DMS53 (cell line): ENCODE measurements around the gene LAMA1.
"Not testable (repeated sequence)": the region's sequence is repeated elsewhere in the genome, so short reads cannot be mapped to it uniquely, and the experiment has no call there.

Experiments
- DNase-seq: peaks from one replicate; lab custom pipeline; 2025; lab: John Stamatoyannopoulos, UW

Gene LAMA1

DNA sequence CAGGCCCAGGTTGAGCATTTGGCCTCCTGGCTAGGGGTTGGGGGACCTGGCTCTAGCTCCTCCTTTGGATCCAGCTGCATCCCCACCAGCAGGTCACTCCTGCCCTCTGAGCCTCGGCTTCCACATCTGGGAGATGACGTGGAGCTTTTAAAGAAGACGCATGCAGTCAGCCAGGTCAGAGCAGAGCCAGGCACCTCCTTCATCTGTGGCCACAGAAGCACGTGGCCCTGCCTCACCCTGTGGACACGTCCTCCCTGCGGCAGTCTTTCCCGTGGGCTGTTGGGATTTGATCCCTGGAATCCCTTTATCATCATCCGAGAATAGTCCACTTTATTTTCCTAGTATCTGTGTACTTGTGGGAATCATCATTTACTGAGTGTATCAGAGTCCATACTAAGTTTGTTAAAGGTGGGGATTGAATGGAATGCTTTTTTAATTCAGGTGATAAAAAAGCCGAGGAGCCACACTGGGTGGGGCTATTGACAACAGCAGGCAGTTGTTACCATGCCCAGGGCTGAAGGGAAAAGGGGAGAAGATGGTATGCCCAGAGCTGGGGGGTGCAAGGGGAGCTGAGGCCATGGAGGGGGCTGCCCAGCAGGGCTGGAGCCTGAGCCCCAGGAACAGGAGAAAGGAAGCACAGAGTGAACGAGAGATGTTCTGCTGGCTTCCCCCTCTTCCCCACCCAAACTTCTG is 170.1 kb downstream of the LAMA1 start:
- DNase-seq, result no peak

DNA sequence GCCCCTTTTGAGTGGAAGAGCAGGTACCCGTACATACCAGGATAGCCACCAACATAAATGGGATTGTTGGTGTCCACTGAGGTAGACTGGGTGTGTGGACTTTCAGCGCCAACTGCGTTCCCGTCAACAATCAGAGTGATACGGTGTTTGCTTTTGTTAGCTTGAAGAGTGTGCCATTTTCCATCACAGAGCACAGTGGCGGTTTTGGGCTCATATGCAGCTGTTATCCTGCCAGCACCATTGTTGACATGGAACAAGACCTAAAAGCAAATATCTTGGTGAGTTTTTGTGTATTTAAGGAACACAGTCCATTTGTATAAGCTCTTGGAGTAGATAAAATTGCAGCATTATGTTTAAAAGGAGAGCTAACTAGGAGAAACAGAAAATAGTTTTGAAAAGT is 174.5 kb downstream of the LAMA1 start:
- peak; percentile 72 for DNase-seq

DNA sequence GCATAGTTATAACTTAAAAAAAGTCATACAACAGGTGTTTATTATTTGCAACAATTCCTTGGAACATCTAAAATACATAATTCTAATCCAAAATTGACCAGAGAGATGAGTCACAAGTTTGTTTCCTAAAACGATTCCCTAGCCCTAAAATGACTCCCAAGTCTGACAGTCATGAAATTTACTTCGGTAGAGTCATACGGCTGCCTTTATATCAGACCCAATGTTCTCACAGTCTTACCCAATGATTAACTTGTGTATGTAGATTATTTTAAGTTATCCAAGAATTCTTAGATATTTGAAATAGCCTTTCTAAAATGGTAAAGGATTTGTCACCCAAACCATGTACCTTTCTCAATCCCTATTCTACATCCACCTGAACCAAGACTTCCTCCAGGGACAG is 174.9 kb downstream of the LAMA1 start:
- no peak for DNase-seq

DNA sequence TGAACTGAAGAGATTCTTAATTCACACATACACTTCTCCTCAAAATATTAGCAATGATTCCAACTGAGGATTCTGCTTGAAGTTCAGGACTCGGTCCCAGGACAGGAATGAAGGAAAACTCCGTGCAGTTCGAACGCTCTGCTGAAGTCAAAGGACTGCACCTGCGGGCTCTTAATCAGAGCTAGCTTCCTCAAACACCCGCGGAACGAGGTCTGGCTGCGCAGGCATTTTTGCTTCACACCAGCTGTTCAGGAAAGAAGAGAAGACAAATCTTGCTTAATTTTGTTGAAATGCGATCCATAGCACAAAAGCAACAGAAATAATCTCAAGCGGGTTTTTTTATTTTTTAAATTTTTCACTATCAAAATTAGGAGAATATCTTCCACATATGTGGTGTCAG is 175.6 kb downstream of the LAMA1 start:
- DNase-seq, result peak; percentile 58

DNA sequence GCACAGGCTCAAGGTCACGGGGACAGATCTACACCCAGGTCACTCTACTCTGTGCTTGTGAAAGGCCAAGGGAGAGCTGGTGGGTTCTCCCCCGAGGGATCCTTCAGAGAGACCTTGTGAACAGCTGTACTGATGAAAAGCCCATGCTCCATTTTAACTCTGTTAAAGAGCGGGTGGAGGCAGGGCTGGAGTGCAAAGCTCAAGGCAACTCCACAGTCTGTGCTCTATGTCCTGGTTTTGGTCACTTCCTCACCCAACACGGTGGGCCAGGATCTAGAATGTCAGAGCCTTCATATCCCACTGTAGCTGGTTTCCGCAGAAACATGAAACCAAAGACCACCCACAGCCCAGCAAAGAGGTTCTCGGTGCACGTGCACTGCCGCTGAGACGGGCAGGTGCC is 177.1 kb downstream of the LAMA1 start:
- no peak for DNase-seq

DNA sequence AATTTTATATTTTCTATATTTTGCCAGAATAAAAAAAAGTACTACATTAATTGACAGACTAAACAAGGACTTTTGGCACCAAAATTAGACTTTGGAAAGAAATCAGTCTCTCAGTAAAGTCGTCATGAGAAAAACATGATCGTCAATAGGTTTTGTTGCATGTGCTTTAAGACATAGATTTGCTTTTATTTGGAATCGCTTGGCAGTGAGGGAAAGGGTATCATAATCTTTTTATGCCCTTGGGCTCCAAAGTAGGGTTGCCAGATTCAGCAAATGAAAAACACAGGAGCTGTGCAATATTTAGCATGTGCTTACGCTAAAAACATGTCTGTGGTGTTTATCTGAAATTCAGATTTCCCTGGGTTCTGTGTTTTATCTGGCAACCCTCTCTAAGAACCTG is 177.6 kb downstream of the LAMA1 start:
- no peak for DNase-seq

DNA sequence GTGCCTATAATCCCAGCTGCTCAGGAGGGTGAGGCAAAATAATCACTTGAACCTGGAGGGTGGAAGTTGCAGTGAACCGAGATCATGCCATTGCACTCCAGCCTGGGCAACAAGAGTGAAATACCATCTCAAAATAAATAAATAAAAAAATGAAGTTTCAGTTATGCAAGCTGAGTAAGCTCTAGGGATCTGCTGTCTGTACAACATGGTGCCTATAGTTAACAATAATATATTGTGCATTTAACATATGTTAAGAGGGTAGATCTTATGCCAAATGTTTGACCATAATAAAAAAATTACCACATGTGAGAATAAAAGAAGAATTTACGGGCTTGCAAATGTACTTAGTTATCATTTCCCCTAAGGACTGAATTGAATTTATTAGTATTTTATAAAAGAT is 179.2 kb downstream of the LAMA1 start:
- not testable (repeated sequence) for DNase-seq

DNA sequence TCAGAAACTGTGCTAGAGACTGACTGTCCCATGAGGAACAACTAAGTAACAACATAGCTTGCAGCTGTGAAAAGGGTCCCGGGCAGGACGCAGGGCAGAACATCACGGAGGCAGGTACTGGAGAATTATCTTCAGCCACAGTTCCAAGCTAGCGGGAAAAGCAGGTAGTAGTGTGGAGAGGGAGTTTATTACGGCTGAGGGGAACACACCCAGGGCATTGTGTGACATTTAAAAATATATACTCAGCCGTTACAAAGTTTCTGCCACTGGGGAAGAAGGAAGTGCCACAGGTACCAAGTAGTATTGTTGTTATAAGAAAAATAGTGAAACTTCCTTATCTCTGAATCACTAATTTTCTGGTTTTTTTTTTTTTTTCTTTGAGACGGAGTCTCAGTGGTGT is 179.6 kb downstream of the LAMA1 start:
- DNase-seq, result no peak

DNA sequence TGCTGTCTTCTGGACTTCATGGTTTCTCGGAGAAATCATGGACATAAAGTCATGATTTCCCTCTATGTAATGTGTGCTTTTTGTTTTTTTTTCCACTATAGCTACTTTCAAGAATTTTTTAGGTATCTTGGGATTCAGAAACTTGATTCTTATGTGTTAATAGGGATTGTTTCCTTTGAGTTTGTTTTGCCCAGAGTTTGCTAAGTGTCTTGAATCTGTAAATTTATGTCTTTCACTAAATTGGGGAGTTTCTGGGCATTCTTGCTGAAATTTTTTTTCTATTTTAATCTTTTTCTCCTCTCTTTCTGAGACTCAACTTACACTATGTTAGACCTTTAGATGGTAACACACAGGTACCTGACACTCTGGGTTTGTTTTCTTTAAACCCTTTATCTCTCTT is 182.7 kb downstream of the LAMA1 start:
- DNase-seq, result no peak

DNA sequence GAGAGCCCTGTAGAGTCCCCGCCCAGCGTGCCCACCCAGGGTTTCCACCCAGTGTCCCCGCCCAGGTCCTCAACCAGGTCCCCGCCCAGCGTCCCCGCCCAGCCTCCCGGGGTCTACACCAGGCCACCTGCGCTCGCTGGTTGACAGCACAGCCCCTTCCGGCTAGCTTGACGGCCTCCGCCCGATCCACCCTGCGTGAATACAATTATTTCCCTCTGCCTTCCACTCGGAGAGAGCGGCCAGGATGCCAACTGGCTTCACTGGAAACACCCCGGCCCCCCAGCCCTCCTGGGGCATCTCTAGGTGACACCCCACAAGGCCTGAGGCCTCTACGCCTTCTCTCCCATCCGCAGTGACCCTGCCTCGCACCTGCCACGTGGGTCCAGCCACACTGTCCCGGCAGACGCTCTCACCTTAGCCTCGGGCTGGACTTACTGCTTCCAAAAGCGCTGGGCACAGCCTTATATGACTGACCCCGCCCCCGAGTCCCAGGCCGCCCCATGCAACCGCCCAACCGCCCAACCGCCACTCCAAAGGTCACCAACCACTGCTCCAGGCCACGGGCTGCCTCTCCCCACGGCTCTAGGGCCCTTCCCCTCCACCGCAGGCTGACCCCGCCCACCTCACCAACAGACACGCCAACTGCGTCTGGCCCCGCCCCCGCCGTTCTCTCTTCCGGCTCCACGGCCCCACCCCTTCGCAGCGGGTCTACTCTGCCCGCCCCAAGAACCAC is 188.1 kb downstream of the LAMA1 start:
- DNase-seq, result peak; percentile 78

DNA sequence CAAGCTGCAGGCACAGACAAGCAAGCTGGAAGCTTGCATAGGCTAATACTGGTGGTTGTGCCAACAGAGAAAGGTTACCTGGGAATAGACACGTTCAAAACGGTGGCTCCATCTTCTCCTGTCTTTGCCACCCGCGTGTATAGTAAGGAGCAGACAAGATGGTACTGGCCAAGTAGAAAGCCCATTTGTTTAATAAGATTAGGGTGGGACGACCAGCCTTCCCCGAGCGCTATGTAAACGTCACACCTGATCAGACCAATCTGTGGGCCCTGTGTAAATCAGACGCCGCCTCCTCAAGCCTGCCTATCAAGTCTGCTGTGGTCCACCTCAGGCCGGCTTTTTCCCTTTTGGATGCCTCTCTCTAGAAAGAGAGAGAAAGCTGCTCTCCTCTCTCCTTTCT is 189.2 kb downstream of the LAMA1 start:
- no peak for DNase-seq

DNA sequence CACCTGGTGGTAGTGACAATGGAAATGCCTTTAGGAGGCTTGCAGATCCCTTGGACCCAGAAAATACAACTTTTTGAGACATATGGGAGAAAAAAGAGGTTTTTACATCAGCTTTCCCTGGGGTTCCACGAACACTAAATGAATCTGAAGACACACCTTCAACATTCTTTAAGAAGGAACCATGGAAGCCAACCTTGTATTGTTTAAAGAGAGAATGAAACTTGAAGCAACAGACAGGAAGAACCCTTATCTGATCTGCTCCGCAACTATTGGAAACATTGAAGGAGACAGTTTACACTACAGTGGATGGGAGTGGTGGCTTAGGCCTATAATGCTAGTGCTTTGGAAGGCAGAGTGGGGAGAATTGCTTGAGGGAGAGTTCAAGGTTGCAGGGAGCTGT is 190.4 kb downstream of the LAMA1 start:
- no peak for DNase-seq

DNA sequence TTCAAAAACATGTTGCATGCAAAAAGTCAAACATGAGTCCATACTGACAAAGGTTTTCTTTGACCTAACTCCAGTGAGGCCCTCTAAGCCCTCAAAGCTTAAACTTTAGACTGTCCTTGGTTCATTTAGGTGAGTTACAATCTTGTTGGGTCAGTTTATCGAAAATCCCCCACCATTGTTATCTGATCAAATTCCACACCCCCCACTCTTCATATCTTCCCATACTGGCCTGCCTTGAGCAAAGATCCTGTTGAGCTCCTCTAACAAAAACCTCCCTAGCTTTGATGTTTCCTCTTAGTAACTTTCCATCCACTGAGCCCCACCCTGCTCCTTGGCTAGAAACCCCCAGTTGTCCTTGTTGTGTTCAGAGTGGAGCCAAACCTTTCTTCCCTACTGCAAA is 194.4 kb downstream of the LAMA1 start:
- DNase-seq, result no peak

DNA sequence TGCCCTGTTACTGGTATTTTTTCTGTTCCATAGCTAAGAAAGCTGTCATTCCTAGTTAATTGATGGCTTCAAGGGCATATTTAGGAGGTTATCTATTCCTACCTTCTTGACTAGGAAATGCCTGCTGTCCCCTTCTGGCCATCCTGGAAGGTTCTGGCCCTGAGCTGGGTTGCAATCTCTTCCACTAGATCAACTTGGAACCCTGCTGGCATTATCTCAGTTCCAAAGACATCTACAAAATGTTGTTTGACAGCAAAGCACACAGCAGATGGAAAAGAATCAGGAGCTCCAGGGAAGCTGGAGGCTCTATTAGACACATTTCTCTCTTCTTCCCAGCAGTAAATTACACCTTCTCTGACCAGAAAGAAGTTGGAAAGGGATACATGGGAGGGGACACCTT is 196.0 kb downstream of the LAMA1 start:
- no peak for DNase-seq

DNA sequence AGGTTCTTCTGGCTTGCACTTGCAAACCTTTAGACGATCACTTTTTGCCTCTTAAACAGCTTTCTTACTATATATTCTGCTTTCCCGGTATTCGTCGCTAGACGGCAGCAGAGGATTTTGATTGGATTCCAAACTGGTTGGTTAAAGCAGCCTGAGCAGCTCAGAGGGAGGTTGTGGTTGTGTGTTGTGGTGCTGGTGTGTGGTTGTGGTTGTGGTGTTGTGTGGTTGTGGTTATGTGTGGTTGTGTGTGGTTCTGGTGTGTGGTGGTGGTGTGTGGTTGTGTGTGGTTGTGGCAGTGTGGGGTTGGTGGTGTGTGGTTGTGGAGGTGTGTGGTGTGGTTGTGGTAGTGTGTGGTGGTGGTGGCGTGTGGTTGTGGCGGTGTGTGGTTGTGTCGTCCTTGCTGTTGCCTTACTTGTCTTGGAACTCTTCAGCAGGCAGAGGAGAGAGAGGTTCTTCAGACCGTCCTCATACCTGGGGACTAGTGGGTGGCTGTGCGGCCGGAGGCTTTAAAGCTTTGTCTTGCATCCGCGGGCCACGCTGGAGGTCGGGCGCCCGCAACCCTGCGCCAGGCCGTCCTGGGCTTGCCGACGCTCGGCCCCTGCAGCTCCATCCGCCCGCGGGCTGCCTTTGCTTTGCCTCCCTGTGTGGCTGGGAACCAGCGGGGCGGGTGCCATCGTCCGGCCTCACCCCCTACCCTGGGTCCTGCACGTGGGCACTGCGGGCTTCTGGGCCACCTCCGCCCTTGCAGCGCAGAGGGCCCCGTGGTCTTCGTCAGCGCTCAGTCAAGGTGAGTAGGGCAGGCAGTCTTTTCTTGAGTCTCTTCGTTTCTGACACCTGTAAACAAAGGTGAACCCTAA is 197.3 kb downstream of the LAMA1 start:
- peak; percentile 94 for DNase-seq

DNA sequence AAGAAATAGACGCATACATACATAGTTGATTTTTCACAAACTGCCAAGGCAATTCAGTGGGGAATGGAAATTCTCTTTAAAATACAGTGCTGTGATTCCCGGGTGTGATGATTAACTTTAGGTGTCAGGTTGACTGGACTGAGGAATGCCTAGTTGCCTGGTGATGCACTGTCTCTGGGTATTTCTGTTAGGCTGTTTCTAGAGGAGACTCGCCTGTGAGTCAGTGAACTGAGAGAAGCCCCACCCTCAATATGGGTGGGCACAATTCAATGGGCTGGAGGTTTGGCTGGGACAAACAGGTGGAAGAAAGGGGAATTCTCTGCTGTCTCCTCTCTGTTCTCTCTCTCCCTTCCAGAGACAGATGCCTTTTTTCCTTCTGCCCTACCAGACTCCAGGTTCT is 200.5 kb downstream of the LAMA1 start:
- no peak for DNase-seq

DNA sequence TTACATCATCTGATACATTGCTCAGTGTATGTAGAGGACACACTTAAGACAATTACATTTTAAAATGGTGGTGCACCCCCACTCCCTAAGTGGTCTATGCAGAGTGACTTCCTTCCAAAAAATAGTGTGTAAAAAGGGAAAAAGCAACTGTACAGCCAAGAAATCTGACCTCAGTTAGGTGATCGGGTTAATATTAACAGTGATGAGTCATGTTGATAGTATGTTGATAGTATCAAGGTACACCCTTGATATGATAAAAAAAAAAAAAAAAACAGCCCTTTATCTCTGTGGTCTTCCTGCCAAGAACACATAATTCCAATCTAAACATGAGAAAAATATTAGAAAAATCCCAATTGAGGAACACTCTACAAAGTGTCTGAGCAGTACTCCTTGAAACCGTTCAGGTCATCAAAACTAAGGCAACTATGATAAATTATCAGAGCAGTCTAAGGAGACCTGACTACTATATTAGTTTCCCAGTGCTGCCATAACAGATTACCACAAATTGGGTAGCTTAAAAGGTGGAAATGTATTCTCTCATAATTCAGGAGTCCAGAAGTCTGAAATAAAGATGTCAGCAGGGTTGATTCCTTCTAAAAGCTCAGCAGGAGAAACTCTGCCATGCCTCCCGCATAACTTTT is 216.2 kb downstream of the LAMA1 start:
- DNase-seq, result peak; percentile 28

DNA sequence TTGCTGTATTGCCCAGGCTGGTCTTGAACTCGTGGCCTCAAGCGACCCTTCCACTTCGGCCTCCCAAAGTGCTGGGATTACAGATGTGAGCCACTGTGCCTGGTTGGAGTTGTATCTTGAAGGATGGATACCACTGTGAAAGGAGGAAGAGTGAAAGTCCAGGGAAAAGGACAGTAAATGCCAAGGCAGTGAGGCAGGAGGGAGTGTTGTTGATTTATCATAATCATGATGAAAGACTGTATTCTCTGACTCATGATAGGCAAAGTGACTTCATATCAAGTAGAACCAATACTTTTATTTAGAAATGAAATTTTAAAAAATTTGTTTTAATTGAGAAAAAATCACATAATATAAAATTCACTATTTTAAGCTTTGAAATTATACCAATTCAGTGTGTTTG is 225.8 kb downstream of the LAMA1 start:
- DNase-seq, result no peak
